ENCODE data around the gene CELSR3.

The CELSR3 gene

DNA sequence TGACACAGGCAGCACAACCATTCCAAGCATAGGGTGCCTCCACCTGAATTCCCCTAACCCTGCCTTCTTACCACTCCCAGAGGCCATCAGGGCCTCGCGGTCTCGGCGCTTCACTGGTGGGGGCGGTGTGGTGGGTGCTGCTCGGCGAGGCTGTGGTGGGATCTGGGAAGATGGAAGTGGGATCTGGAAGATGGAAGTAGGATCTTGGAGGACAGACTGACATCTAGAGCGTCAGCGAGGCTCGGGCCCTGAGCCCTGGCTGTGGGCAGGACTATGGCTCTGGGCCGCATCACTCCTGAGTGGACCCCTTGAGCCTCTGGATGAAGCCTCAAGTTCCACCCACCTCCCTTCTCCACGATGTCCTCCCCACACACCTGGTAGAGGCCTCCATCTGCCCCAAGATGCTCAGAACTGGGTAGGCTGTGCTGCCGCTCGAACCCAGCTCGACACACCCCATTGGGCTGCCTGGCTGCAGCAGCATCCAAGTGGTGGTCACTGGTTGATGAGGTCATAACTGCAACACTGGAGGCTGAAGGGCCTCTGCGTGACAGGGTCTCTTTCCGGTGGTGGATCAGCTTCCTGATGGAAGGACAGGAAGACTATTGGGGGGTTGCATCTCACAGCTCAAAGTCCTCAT, 19.4 kb upstream of the CELSR3 start:
- TF ChIP-seq, protein P1, sequence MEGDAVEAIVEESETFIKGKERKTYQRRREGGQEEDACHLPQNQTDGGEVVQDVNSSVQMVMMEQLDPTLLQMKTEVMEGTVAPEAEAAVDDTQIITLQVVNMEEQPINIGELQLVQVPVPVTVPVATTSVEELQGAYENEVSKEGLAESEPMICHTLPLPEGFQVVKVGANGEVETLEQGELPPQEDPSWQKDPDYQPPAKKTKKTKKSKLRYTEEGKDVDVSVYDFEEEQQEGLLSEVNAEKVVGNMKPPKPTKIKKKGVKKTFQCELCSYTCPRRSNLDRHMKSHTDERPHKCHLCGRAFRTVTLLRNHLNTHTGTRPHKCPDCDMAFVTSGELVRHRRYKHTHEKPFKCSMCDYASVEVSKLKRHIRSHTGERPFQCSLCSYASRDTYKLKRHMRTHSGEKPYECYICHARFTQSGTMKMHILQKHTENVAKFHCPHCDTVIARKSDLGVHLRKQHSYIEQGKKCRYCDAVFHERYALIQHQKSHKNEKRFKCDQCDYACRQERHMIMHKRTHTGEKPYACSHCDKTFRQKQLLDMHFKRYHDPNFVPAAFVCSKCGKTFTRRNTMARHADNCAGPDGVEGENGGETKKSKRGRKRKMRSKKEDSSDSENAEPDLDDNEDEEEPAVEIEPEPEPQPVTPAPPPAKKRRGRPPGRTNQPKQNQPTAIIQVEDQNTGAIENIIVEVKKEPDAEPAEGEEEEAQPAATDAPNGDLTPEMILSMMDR (IDR thresholded peaks at IDR 0.05; ENCODE audit: unreplicated experiment in 3 of 3), result no peak
- no peaks in the 10 kb centered on the region for H3K27me3 Mint-ChIP-seq (ENCODE audit: low read depth)
- peaks cover 35% of the 10 kb centered on the region for H3K4me1 Mint-ChIP-seq

DNA sequence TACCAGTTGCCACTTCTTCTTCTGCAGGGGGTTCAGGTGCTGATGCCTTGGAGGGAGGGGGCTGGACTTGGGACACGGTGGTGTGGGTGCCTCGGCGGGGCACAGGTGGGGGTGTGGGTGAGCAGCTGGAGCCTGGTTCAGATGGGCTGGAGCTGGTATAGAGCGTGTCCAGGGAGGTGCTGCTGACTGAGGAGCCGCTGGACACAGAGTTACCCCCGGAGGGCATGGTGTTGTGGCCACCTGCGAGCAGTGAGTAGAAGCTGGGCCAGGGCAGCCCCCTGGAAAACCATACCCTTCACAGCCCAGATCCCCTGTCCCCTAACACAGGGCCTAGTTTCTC, 18.8 kb upstream of the CELSR3 start:
- no peak overlapping the region for H3K4me3 Mint-ChIP-seq
- TF ChIP-seq, protein P1 (IDR thresholded peaks at IDR 0.05; ENCODE audit: unreplicated experiment in 3 of 3), result no peak
- peaks cover 32% of the 10 kb centered on the region for H3K4me1 Mint-ChIP-seq
- H3K27ac Mint-ChIP-seq, result no peak overlapping the region
- H3K27me3 Mint-ChIP-seq (ENCODE audit: low read depth), result no peaks in the 10 kb centered on the region
- no peaks in the 10 kb centered on the region for H3K9me3 Mint-ChIP-seq
- H3K36me3 Mint-ChIP-seq (ENCODE audit: low read depth), result peaks cover 29% of the 10 kb centered on the region

More for the DNA sequence above, 19.4 kb upstream of the CELSR3 start:
- H3K27ac Mint-ChIP-seq, result no peak overlapping the region
- H3K9me3 Mint-ChIP-seq, result no peaks in the 10 kb centered on the region
- H3K36me3 Mint-ChIP-seq (ENCODE audit: low read depth), result peaks cover 29% of the 10 kb centered on the region
- peak overlapping the region in 1 of 3 experiments; percentile 91 for H3K4me3 Mint-ChIP-seq

DNA sequence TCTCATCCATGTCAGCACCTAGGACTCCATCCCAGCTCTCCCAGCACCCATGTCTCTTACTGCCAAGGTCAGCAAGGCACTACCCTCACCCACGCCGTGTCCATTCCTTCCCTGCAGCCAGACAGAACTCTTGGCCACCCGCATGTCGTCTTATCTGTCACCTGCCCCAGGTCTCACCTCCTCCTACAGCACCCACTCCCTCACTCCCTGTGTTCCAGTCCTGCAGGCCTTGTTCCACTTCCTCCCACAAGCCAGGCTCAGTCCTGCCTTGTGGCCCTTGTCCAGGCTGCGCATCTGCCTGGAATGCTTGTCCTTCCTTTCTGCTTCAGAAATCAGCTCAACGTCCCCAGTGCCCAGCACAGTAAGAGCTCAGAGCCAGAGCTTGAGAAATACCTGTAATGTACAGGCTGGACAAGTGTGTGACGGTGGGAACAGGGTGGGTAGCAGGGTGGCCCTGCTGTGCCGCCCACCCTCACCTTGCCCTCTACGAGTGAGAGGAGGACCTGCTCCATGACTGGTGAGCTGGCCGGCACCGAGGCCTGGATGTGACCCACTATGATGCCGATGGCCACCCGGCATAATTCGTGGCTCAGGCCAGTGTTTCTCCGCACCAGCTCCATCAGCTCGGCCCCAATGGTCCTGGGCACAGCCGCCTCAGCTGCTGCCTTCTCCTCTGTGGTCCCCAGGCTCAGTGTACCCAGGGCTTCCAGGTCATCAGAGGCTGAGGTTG, 18.3 kb upstream of the CELSR3 start:
- no peak overlapping the region for H3K27ac Mint-ChIP-seq
- H3K27me3 Mint-ChIP-seq (ENCODE audit: low read depth), result no peaks in the 10 kb centered on the region
- peaks cover 26% of the 10 kb centered on the region for H3K4me1 Mint-ChIP-seq
- peaks cover 34% of the 10 kb centered on the region for H3K36me3 Mint-ChIP-seq (ENCODE audit: low read depth)
- H3K4me3 Mint-ChIP-seq, result peak overlapping the region in 1 of 3 experiments; percentile 1
- TF ChIP-seq, protein P1 (IDR thresholded peaks at IDR 0.05; ENCODE audit: unreplicated experiment in 3 of 3), result no peak
- no peaks in the 10 kb centered on the region for H3K9me3 Mint-ChIP-seq

DNA sequence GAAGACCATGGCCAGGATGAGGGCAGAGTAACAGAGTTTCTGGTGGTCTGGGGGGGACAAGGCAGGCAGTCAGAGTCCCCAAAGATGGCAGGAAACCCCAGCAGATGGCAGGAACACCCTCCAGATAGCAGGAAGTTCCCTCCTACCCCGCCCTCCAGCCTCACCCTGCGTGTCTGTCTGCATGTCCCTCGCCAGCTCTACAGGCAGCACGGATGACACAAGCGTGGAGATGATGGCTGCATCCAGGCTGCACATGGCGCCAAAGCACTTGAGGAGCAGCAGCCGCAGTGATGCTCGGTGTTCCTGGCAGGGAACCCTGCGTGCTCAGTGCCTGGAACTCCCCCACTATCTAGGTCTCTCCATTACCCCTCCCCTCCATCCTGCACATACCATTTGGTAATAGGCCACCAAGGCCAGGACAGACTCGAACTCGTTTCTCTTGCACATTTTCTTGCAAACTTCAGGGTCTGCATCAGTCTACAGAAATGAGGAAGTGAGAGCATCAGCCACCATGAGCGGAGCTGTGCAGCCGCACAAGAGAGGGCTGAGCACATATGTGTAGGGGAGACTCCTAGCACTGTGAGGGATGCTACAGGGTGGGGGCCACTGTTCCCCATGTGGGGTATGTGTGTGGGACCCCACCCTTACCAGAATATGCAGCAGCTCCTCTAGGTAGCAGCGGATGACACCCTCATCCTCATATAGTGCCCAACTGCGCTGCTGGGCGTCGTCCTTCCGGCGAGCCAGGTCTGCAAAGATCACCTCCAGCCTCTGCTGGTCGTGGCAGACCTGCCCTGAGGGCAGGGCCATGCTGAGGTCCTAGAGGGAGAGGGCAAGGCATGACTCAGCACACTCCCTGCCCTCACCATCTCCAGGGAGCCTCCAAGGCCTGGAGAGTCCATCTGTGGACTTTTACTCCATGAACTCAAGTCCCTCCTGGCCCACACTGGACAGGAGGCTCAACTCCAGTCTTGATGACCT, 17.0 kb upstream of the CELSR3 start:
- Mint-ChIP-seq H3K36me3 (ENCODE audit: low read depth) (peaks cover 41% of the 10 kb centered on the region), H3K4me3 (no peak overlapping the region), H3K9me3 (no peaks in the 10 kb centered on the region), H3K27me3 (ENCODE audit: low read depth) (no peaks in the 10 kb centered on the region), H3K27ac (no peak overlapping the region), H3K4me1 (peaks cover 19% of the 10 kb centered on the region)
- TF ChIP-seq, protein P1 (IDR thresholded peaks at IDR 0.05; ENCODE audit: unreplicated experiment in 3 of 3), result no peak

DNA sequence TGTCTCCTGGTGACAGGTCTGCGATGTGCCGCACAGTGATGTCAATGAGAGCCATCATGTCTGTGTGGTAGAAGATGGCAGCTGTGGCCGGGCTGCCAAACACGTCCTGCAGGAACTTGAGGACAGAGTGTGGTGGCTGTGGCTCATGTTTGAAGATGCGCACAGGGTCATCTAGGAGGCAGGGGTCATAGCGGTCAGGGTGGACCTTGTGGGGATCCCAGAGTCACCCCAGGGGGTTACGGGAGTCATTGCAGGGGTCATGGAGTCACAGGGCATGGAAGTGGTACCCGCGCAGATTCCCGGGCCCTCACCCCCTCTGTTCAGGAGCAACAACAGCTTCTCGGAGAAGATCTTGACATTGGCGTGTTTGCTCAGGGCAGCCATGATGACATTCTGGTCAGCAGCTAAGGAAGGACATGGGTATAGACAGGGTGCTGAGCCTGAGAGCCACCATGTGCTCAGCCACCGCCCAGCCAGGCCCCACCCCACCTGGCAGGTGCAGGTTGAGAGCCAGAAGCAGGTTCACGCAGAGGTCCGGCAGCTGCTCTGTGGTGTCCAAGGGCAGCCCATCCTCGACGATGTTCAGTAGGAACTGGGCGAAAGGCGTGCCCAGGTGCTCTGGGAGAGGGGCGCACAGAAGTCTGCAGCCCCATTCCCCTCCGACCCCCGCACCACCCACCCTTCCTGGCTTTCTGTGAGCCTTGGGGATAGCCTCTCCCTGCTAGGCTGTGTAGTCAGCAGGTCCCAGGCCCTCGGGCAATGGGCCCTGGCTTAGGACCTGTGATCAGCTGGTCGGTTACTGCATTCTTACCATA, 16.1 kb upstream of the CELSR3 start:
- H3K36me3 Mint-ChIP-seq (ENCODE audit: low read depth), result peaks cover 41% of the 10 kb centered on the region
- no peak overlapping the region for H3K4me3 Mint-ChIP-seq
- H3K27ac Mint-ChIP-seq, result no peak overlapping the region
- H3K27me3 Mint-ChIP-seq (ENCODE audit: low read depth), result no peaks in the 10 kb centered on the region
- no peaks in the 10 kb centered on the region for H3K9me3 Mint-ChIP-seq
- peaks cover 11% of the 10 kb centered on the region for H3K4me1 Mint-ChIP-seq
- TF ChIP-seq, protein P1 (IDR thresholded peaks at IDR 0.05; ENCODE audit: unreplicated experiment in 3 of 3), result no peak

Measured in nephron (organoid).